DND-41 (cell line): ENCODE measurements around the gene TYRP1.

Experiments
- ATAC-seq: fragments of 200-7000 bp; cut with Tn5 transposase; 3 replicates; pipeline ENCODE4 v1.9.1; 2021; ENCODE audit warnings: low read depth; ENCODE audit not compliant: insufficient read depth
- DNase-seq: peaks from one replicate; pipeline ENCODE4 v3.0.0-alpha.2; 2020
- H2AFZ ChIP-seq: 2 replicates; pipeline ENCODE4 v1.6.0; 2012; ENCODE audit warnings: low read depth, low read length
- H3K27ac ChIP-seq: 2 replicates; pipeline ENCODE4 v1.5.1; 2012; ENCODE audit warnings: low read length, inconsistent platforms
- H3K27me3 ChIP-seq: fragments of 200-600 bp; sonication (generic); 2 replicates; pipeline ENCODE4 v1.6.0; 2012; ENCODE audit warnings: low read length, mild to moderate bottlenecking, inconsistent platforms; ENCODE audit not compliant: insufficient read depth, poor library complexity
- H3K36me3 ChIP-seq: 2 replicates; pipeline ENCODE4 v1.5.1; 2012; ENCODE audit warnings: low read length, inconsistent platforms; ENCODE audit not compliant: insufficient read depth
- H3K4me1 ChIP-seq: 2 replicates; pipeline ENCODE4 v1.5.1; 2012; ENCODE audit warnings: mild to moderate bottlenecking, low read length; ENCODE audit not compliant: insufficient read depth
- H3K4me2 ChIP-seq: 2 replicates; pipeline ENCODE4 v1.6.0; 2012; ENCODE audit warnings: mild to moderate bottlenecking, moderate library complexity, low read length, inconsistent platforms; ENCODE audit not compliant: insufficient read depth
- H3K4me3 ChIP-seq, 2 experiments: fragments of 200-600 bp in 1 of 2; shearing (Covaris generic) in 1 of 2; 2 replicates each; pipeline ENCODE4 v1.5.1; 2012 to 2016; ENCODE audit warnings: inconsistent platforms in 2 of 2, low read length in 2 of 2, mild to moderate bottlenecking in 2 of 2, low read depth in 1 of 2, moderate library complexity in 1 of 2
- H3K79me2 ChIP-seq: 2 replicates; pipeline ENCODE4 v1.6.0; 2012; ENCODE audit warnings: low read length, inconsistent platforms; ENCODE audit not compliant: insufficient read depth
- H3K9ac ChIP-seq: 2 replicates; pipeline ENCODE4 v1.6.0; 2012; ENCODE audit warnings: low read depth, mild to moderate bottlenecking, inconsistent platforms, low read length, moderate library complexity
- H3K9me3 ChIP-seq: 2 replicates; pipeline ENCODE4 v1.5.1; 2012; ENCODE audit warnings: low read length, moderate library complexity, mild to moderate bottlenecking, inconsistent platforms; ENCODE audit not compliant: insufficient read depth, severe bottlenecking
- H4K20me1 ChIP-seq: 2 replicates; pipeline ENCODE4 v1.6.0; 2012; ENCODE audit warnings: low read length; ENCODE audit not compliant: insufficient read depth
- CTCF ChIP-seq: IDR thresholded peaks from 2 replicates; pipeline ENCODE4 v1.5.1; 2012; ENCODE audit warnings: borderline replicate concordance, low read length, moderate library complexity, mild to moderate bottlenecking; ENCODE audit not compliant: poor library complexity, severe bottlenecking; ENCODE audit errors: extremely low read depth
- EZH2 ChIP-seq: IDR thresholded peaks from 3 replicates; pipeline ENCODE4 v1.6.1; 2012; ENCODE audit warnings: borderline replicate concordance, low read depth, mild to moderate bottlenecking, moderate library complexity, low read length, inconsistent platforms; ENCODE audit not compliant: severe bottlenecking

TYRP1 gene

GRCh38 chr9:12702160-12702758, 9.1 kb downstream of the TYRP1 start:
- H3K4me1 ChIP-seq = no peaks in the 10 kb centered on the region
- no peaks in the 10 kb centered on the region for H3K27me3 ChIP-seq
- ATAC-seq (no peak), DNase-seq (no peak)
- H3K9ac ChIP-seq = no peak overlapping the region
- no peak overlapping the region for H3K4me2 ChIP-seq
- TF ChIP-seq EZH2 (no peak), CTCF (peak; percentile 15)
- H3K9me3 ChIP-seq = no peaks in the 10 kb centered on the region
- no peaks in the 10 kb centered on the region for H4K20me1 ChIP-seq
- no peaks in the 10 kb centered on the region for H3K36me3 ChIP-seq
- H3K4me3 ChIP-seq = no peak overlapping the region
- no peak overlapping the region for H2AFZ ChIP-seq
- no peak overlapping the region for H3K27ac ChIP-seq
- H3K79me2 ChIP-seq = no peaks in the 10 kb centered on the region

GRCh38 chr9:12703996-12704395, 10.8 kb downstream of the TYRP1 start:
- DNase-seq = no peak

GRCh38 chr9:12705738-12706391, 12.7 kb downstream of the TYRP1 start:
- Histone ChIP-seq H3K79me2 (no peaks in the 10 kb centered on the region), H3K36me3 (no peaks in the 10 kb centered on the region), H2AFZ (no peak overlapping the region), H3K27ac (no peak overlapping the region), H3K4me2 (no peak overlapping the region), H3K9ac (no peak overlapping the region), H3K27me3 (no peaks in the 10 kb centered on the region), H3K4me1 (no peaks in the 10 kb centered on the region), H3K4me3 (no peak overlapping the region), H4K20me1 (no peaks in the 10 kb centered on the region), H3K9me3 (no peaks in the 10 kb centered on the region)
- DNase-seq (no peak), ATAC-seq (no peak)
- TF ChIP-seq EZH2 (no peak), CTCF (no peak)

More at GRCh38 chr9:12703996-12704395, 10.8 kb downstream of the TYRP1 start:
- no peaks in the 10 kb centered on the region for H3K4me1 ChIP-seq
- no peak overlapping the region for H3K9ac ChIP-seq
- no peaks in the 10 kb centered on the region for H3K36me3 ChIP-seq
- no peak overlapping the region for H3K4me2 ChIP-seq
- H3K27ac ChIP-seq = no peak overlapping the region
- no peaks in the 10 kb centered on the region for H3K9me3 ChIP-seq
- no peak overlapping the region for H2AFZ ChIP-seq
- no peaks in the 10 kb centered on the region for H4K20me1 ChIP-seq
- TF ChIP-seq CTCF = no peak
- no peak for TF ChIP-seq EZH2
- H3K79me2 ChIP-seq = no peaks in the 10 kb centered on the region
- no peak overlapping the region for H3K4me3 ChIP-seq
- H3K27me3 ChIP-seq = no peaks in the 10 kb centered on the region
- no peak for ATAC-seq
